ENCODE results near the gene PRPF39. TPM values are rescaled to one million over a fixed set of nuclear protein-coding genes. Genes with fewer than 3 reads are reported as not detected.
A peak's percentile ranks its signal among the peaks of the same experiment; 100 is the strongest.

PRPF39 gene
- total and polyA plus RNA-seq, 2 of the 4 experiments (the other 2 are of a cell fraction): 18.1 to 29.6 TPM

- dilution Hi-C loops (cut with HindIII; ENCODE audit: low sequenced_read_pairs, unreplicated experiment): no loop called here
- H3K14ac ChIP-seq (replicated peaks; ENCODE audit: low read depth, low read length): peak within 1 kb of the TSS; percentile 64
- H3K36me3 ChIP-seq (ENCODE audit: control insufficient read depth, insufficient read depth, low read length): no peaks in the 10 kb centered on the region
- intact Hi-C loops (cut with micrococcal nuclease): loop anchor here (1.0 to 5.0 kb wide), 3 partner anchors 133 to 219 kb away; partner anchors contain the start of gene KLHL28
- peak within 1 kb of the TSS; percentile 34; the same call in 1 of the 2 replicates for H3K4ac ChIP-seq (ENCODE audit: low read depth, low read length)
- peak within 1 kb of the TSS; percentile 47 for H2AK9ac ChIP-seq (replicated peaks; ENCODE audit: low read depth, low read length, poor library complexity)
- no peaks in the 10 kb centered on the region for H3K9me3 ChIP-seq (ENCODE audit: control insufficient read depth, insufficient read depth, low read length)
- H4K20me1 ChIP-seq (ENCODE audit: insufficient read depth, low read length): no peaks in the 10 kb centered on the region
- peak within 1 kb of the TSS; percentile 28 for H4K91ac ChIP-seq (ENCODE audit: insufficient read depth, low read depth, low read length)
- peak within 1 kb of the TSS; percentile 61; the same call in 1 of the 2 replicates for H3K23ac ChIP-seq (ENCODE audit: low read depth, low read length)
- H3K9ac ChIP-seq (ENCODE audit: low read depth, low read length): peak within 1 kb of the TSS; percentile 83
- H2BK20ac ChIP-seq (ENCODE audit: low read depth, low read length): no peak within 1 kb of the TSS
- 1% methylated on average over 30 of the region's 48 CpGs; no CpG with 5 or more reads in 1 of the 2 experiments for WGBS, 2 experiments (ENCODE audit: extremely low coverage in 2 of 2, insufficient read length in 1 of 2)
- H4K8ac ChIP-seq (ENCODE audit: low read depth in 2 of 2, low read length in 2 of 2): peak within 1 kb of the TSS; percentile 53 to 88
- peak within 1 kb of the TSS; percentile 79; the same call in 1 of the 2 replicates for H3K56ac ChIP-seq (ENCODE audit: extremely low read depth, insufficient read depth, low read length)
- no peaks in the 10 kb centered on the region for H3K9me1 ChIP-seq (ENCODE audit: insufficient read depth, low read length)
- peak within 1 kb of the TSS; percentile 92 for H2AFZ ChIP-seq (replicated peaks; ENCODE audit: low read length, poor library complexity)
- H2BK120ac ChIP-seq (ENCODE audit: low read depth, low read length): no peak within 1 kb of the TSS
- H3K79me1 ChIP-seq (ENCODE audit: low read depth in 1 of 2, low read length in 2 of 2): peaks cover 7 to 31% of the 10 kb centered on the region in 2 experiments; a peak in 3 of 4 replicates
- H3K27ac ChIP-seq (ENCODE audit: insufficient read depth, low read length): peak within 1 kb of the TSS; percentile 20
- H3K18ac ChIP-seq (ENCODE audit: low read depth, low read length): peak within 1 kb of the TSS; percentile 22; the same call in 1 of the 2 replicates
- peak within 1 kb of the TSS; percentile 47; the same call in 1 of the 2 replicates for H4K5ac ChIP-seq (ENCODE audit: low read depth, low read length)
- no peaks in the 10 kb centered on the region for H3K27me3 ChIP-seq (ENCODE audit: control insufficient read depth, insufficient read depth, low read length)
- H2BK15ac ChIP-seq (ENCODE audit: low read depth, low read length): no peak within 1 kb of the TSS
- ATAC-seq (ENCODE audit: low read depth) (peak; percentile 58), DNase-seq (peak; percentile 98)
- no peaks in the 10 kb centered on the region for H3K4me1 ChIP-seq (ENCODE audit: control insufficient read depth, insufficient read depth, low read length)
- peak within 1 kb of the TSS; percentile 86 for H2BK5ac ChIP-seq (ENCODE audit: low read depth, low read length, poor library complexity, severe bottlenecking)
- BruUV-seq (replicated peaks): TSS peak; percentile 63
- peak within 1 kb of the TSS; percentile 82 for H3K4me3 ChIP-seq (ENCODE audit: insufficient read depth, low read depth, low read length)
- H2AK5ac ChIP-seq (ENCODE audit: low read depth, low read length): 0 out of 2 replicates have a peak within 1 kb of the TSS, but pooled peaks have one; percentile 30
- H3K4me2 ChIP-seq (ENCODE audit: low read depth, low read length): peak within 1 kb of the TSS; percentile 92
- CTCF ChIA-PET: no interaction called here
- POLR2A ChIA-PET (ENCODE audit: unreplicated experiment): no interaction called here
- in situ Hi-C loops (cut with MboI; ENCODE audit: low sequenced_read_pairs): loop anchor here (10.0 kb wide), 1 partner anchor 171 kb away; the partner anchor contains the start of genes KLHL28 and TOGARAM1
- TF ChIP-seq SMC3 (IDR thresholded peaks at IDR 0.05; ENCODE audit: low read depth, low read length) (no peak), MXI1 (IDR thresholded peaks at IDR 0.05; ENCODE audit: borderline replicate concordance, low read depth, low read length) (peak; percentile 77), FOS (IDR thresholded peaks at IDR 0.05; ENCODE audit: low read depth, low read length) (no peak), MAZ (IDR thresholded peaks at IDR 0.05; ENCODE audit: borderline replicate concordance, low read depth, low read length) (no peak), USF2 (IDR thresholded peaks at IDR 0.05; ENCODE audit: low read depth, low read length) (no peak), POLR2A (IDR thresholded peaks at IDR 0.05; ENCODE audit: low read depth, low read length) (no peak), BHLHE40 (IDR thresholded peaks at IDR 0.05; ENCODE audit: low read depth, low read length) (peak; percentile 22; the same call in 1 of the 2 replicates), NFE2L2 (IDR thresholded peaks at IDR 0.05; ENCODE audit: low read depth, low read length) (no peak), RCOR1 (IDR thresholded peaks at IDR 0.05; ENCODE audit: insufficient replicate concordance, low read length) (no peak), MAFK (IDR thresholded peaks at IDR 0.05; ENCODE audit: low read depth, low read length) (no peak), RAD21 (IDR thresholded peaks at IDR 0.05; ENCODE audit: low read length) (no peak; the same call in 1 of the 2 replicates), CEBPB (IDR thresholded peaks at IDR 0.05; ENCODE audit: low read depth, low read length) (peak; percentile 58)
- TF ChIP-seq, protein P1, sequence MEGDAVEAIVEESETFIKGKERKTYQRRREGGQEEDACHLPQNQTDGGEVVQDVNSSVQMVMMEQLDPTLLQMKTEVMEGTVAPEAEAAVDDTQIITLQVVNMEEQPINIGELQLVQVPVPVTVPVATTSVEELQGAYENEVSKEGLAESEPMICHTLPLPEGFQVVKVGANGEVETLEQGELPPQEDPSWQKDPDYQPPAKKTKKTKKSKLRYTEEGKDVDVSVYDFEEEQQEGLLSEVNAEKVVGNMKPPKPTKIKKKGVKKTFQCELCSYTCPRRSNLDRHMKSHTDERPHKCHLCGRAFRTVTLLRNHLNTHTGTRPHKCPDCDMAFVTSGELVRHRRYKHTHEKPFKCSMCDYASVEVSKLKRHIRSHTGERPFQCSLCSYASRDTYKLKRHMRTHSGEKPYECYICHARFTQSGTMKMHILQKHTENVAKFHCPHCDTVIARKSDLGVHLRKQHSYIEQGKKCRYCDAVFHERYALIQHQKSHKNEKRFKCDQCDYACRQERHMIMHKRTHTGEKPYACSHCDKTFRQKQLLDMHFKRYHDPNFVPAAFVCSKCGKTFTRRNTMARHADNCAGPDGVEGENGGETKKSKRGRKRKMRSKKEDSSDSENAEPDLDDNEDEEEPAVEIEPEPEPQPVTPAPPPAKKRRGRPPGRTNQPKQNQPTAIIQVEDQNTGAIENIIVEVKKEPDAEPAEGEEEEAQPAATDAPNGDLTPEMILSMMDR (conservative IDR thresholded peaks at IDR 0.05; ENCODE audit: low read depth, low read length): no peak
- TF ChIP-seq, protein P2, sequence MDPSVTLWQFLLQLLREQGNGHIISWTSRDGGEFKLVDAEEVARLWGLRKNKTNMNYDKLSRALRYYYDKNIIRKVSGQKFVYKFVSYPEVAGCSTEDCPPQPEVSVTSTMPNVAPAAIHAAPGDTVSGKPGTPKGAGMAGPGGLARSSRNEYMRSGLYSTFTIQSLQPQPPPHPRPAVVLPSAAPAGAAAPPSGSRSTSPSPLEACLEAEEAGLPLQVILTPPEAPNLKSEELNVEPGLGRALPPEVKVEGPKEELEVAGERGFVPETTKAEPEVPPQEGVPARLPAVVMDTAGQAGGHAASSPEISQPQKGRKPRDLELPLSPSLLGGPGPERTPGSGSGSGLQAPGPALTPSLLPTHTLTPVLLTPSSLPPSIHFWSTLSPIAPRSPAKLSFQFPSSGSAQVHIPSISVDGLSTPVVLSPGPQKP (IDR thresholded peaks at IDR 0.05; ENCODE audit: borderline replicate concordance, low read depth, low read length): no peak
Measured at GRCh38 chr14:45135659-45136395, 51.9 kb downstream of the PRPF39 start, which contains the start of gene FANCM. FANCM (plus strand) TSS chr14:45135930; CDS start chr14:45136032, 102 bp downstream.
